ENCODE data around the gene NCK2. TPM values are rescaled to one million over a fixed set of nuclear protein-coding genes. Genes with fewer than 3 reads are reported as not detected.

Gene NCK2
- total RNA-seq, 2 donors from 2014 or later: 31.7 to 39.3 TPM

DNA sequence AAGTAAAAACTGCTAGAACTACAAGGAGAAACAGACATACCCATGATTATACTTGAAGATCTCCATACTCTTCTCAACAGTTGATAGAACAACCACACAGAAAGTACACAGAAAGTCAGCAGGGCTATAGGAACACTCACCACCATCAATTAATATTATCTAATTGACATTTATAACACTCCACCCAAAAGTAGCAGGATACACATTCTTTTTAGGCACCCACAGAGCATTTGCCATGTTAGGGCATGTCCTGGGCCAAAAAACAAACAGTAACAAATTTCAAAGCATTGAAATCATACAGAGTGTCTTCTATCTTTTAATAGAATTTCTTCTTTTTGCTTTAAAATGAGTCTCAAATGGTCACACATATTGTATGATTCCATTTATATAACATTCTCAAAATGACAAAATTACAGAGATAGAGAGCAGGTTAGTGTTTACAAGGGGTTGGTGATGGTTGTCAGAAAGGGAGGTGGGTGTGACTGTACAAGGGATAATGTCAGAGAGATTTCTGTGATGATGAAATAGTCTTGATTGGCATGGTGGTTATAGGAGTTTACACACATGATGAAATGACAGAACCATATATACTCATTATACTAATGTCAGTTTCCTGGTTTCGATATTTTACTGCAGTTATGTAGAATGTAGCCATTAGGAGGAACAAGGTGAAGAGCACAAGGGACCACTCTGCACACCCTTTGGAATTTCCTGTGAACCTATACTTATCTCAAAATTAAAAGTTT is 82.8 kb downstream of the NCK2 start:
- Histone ChIP-seq H3K36me3 (no peaks in the 10 kb centered on the region), H3K27me3 (no peaks in the 10 kb centered on the region), H3K4me1 (peaks cover 0 to 4% of the 10 kb centered on the region in 2 donors), H3K9me3 (peaks cover 0 to 19% of the 10 kb centered on the region in 2 donors), H3K4me3 (no peak overlapping the region), H3K27ac (no peak overlapping the region)
- no peak for DNase-seq (ENCODE audit: low spot score)
- TF ChIP-seq, protein P1, sequence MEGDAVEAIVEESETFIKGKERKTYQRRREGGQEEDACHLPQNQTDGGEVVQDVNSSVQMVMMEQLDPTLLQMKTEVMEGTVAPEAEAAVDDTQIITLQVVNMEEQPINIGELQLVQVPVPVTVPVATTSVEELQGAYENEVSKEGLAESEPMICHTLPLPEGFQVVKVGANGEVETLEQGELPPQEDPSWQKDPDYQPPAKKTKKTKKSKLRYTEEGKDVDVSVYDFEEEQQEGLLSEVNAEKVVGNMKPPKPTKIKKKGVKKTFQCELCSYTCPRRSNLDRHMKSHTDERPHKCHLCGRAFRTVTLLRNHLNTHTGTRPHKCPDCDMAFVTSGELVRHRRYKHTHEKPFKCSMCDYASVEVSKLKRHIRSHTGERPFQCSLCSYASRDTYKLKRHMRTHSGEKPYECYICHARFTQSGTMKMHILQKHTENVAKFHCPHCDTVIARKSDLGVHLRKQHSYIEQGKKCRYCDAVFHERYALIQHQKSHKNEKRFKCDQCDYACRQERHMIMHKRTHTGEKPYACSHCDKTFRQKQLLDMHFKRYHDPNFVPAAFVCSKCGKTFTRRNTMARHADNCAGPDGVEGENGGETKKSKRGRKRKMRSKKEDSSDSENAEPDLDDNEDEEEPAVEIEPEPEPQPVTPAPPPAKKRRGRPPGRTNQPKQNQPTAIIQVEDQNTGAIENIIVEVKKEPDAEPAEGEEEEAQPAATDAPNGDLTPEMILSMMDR (IDR thresholded peaks at IDR 0.05): no peak

DNA sequence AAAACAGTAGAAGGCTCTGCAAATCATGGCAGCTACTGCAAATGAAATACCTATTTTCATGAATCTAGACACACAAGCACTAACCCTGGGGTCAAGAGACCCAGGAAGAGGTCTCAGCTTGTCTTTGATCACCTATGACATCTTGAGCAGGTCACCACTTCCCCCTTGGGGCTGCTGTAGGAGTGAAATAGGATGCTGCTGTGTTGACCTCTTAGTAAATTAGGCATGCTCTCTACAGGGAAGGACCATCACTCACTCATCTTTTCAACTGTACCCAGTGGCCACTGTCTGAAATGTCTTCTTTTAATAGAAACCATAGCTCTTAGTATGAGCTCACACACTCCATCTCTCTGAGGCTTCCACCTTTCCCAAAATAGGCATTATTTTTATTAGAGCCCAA is 83.8 kb downstream of the NCK2 start:
- H3K4me3 ChIP-seq: no peak overlapping the region

DNA sequence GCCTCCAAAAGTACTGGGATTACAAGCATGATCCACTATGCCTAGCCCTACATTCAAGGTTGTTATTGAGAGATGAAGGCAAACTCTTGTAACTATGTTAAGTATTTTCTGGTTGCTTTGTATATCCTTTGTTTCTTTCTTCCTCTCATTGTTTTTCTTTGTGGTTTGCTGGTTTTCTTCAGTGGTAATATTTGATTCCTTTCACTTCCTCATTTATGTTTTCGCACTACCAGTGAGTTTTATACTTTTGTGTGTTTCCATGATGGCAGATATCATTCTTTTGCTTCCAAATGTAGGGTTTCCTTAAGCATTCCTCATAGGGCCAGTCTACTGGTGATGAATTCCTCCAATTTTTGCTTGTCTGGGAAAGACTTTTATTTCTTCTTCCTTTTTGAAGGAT is 90.2 kb downstream of the NCK2 start:
- Histone ChIP-seq H3K4me1 (peaks cover 0 to 17% of the 10 kb centered on the region in 2 donors), H3K27me3 (no peaks in the 10 kb centered on the region), H3K27ac (no peak overlapping the region), H3K4me3 (no peak overlapping the region), H3K9me3 (peaks cover 0 to 45% of the 10 kb centered on the region in 2 donors), H3K36me3 (no peaks in the 10 kb centered on the region)
- no peak for DNase-seq (ENCODE audit: low spot score)
- TF ChIP-seq, protein P1 (IDR thresholded peaks at IDR 0.05): no peak

More for the DNA sequence above, 83.8 kb downstream of the NCK2 start:
- Histone ChIP-seq H3K4me1 (peaks cover 0 to 4% of the 10 kb centered on the region in 2 donors), H3K27ac (no peak overlapping the region), H3K9me3 (peaks cover 0 to 24% of the 10 kb centered on the region in 2 donors), H3K27me3 (no peaks in the 10 kb centered on the region), H3K36me3 (no peaks in the 10 kb centered on the region)
- DNase-seq (ENCODE audit: low spot score): no peak
- TF ChIP-seq, protein P1 (IDR thresholded peaks at IDR 0.05): no peak

DNA sequence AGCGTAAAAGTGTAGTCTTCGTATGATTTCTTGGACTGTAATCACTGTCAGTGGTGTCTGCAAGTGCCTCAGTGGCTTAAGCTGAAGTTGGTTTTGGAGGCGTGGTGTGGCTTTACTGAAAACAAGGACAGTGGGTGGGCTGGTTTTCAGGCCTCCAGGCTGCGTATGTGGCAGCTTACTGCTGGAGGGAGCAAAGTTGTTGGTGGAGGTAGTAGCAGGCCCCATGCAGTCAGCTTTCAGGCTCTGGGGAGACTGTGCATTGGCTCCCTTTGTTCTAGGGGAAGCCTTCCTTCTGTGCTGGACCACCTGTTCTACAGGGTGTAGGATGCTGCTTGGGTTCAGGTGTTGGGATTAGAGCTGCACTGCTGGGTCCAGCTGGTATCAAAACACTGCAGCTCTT is 91.6 kb downstream of the NCK2 start:
- Histone ChIP-seq H3K27ac (no peak overlapping the region), H3K4me3 (no peak overlapping the region), H3K36me3 (no peaks in the 10 kb centered on the region), H3K9me3 (peaks cover 0 to 45% of the 10 kb centered on the region in 2 donors), H3K4me1 (peaks cover 0 to 17% of the 10 kb centered on the region in 2 donors), H3K27me3 (no peaks in the 10 kb centered on the region)
- DNase-seq (ENCODE audit: low spot score): no peak
- TF ChIP-seq, protein P1 (IDR thresholded peaks at IDR 0.05): no peak

DNA sequence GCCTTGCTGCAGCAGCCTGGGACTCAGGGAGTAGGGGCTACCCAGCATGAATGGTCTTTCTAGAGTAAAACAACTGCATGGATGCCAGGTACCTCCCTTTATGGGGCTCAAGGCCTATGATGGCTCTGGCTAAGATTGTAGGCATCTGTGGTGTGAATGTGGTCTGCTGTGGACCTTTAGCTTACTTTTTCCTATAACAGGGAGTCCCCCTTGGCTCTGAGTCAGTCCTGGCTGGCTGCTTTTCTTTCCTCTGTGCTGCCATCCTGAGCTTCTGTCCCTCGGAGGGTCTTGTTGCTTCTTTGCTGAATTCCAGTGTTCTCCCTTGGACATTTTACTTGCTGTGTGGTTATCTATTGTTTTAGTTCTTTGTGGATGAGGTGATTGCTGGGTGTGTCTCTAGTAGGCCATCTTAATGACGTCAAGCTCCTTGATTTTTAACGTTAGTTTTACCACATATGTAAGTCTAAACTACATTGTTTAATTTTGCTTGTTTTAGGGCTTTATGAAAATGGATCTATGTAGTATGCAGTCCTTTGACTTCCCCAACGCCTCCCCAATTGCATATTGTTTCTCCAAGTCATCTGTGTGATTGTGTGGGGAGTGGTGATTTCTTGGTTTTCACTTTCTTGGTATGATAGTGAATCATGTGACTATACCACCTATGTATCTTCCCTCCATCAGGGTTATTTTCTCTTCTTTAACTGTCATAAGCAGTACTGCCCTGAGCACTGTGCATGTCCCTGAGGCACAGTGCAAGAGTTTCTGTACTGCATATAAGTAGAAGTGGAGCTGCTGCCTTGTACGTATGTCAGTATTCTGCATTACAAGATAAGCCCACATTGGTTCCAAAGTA is 92.4 kb downstream of the NCK2 start:
- TF ChIP-seq, protein P1 (IDR thresholded peaks at IDR 0.05): no peak
- peaks cover 0 to 17% of the 10 kb centered on the region in 2 donors for H3K4me1 ChIP-seq
- no peaks in the 10 kb centered on the region for H3K27me3 ChIP-seq
- DNase-seq (ENCODE audit: low spot score): no peak
- H3K27ac ChIP-seq: no peak overlapping the region
- no peaks in the 10 kb centered on the region for H3K36me3 ChIP-seq
- no peak overlapping the region for H3K4me3 ChIP-seq
- peaks cover 0 to 38% of the 10 kb centered on the region in 2 donors for H3K9me3 ChIP-seq
